Caco-2 (cell line): Measurements from ENCODE around the gene AKT3. TPM values are rescaled to one million over a fixed set of nuclear protein-coding genes. Genes with fewer than 3 reads are reported as not detected.
A peak's percentile ranks its signal among the peaks of the same experiment; 100 is the strongest.

Experiments
- Bru-seq: library from RNA; stranded (reverse); fragments of 400-500 nt; gene quantifications from one replicate; lab custom pipeline; 2021; lab: Mats Ljungman, UMichigan
- BruChase-seq, 2 experiments: library from RNA; stranded (reverse); fragments of 400-500 nt; gene quantifications; one replicate each; lab custom pipeline; 2021; lab: Mats Ljungman, UMichigan
- BruUV-seq: library from RNA; stranded (reverse); fragments of 400-500 nt; replicated peaks from 2 replicates; lab custom pipeline; 2021; lab: Mats Ljungman, UMichigan
- CTCF ChIA-PET: fragments of 300-600 bp; sonication (Branson Sonifier 250); formaldehyde crosslinking; loops from one replicate; lab custom pipeline; 2022; ENCODE audit warnings: antibody characterized with exemption; lab: Charles Lee
- POLR2A ChIA-PET: fragments of 300-600 bp; sonication (Branson Sonifier 250); formaldehyde crosslinking; loops from one replicate; lab custom pipeline; 2022; ENCODE audit warnings: antibody characterized with exemption; lab: Charles Lee
- DNase-seq, 2 experiments: peaks; one replicate each; pipeline versions ENCODE4 v3.0.0 to v3.0.0-alpha.2; 2020 to 2022
- H3K27me3 ChIP-seq: replicated peaks from 2 replicates; pipeline ENCODE4 v1.6.0; 2011; ENCODE audit warnings: low read length; ENCODE audit not compliant: control insufficient read depth, insufficient read depth
- H3K36me3 ChIP-seq: 2 replicates; pipeline ENCODE4 v1.5.1; 2011; ENCODE audit warnings: low read length; ENCODE audit not compliant: control insufficient read depth, insufficient read depth
- H3K4me1 ChIP-seq: fragments of 250-450 bp; sonication (Bioruptor Pico); 2 replicates; pipeline ENCODE4 v1.5.1; 2020; ENCODE audit warnings: mild to moderate bottlenecking
- H3K4me3 ChIP-seq: 2 replicates; pipeline ENCODE4 v1.5.1; 2011; ENCODE audit warnings: low read depth, mild to moderate bottlenecking, control low read depth, low read length
- H3K9me3 ChIP-seq: fragments of 250-450 bp; sonication (Bioruptor Pico); 2 replicates; pipeline ENCODE4 v1.5.1; 2020; ENCODE audit warnings: mild to moderate bottlenecking, moderate library complexity
- H3K27ac Mint-ChIP-seq: one replicate; pipeline ENCODE4 v1.8.0; 2022; ENCODE audit warnings: mixed read lengths; ENCODE audit not compliant: unreplicated experiment
- H3K27me3 Mint-ChIP-seq: one replicate; pipeline ENCODE4 v1.8.0; 2022; ENCODE audit warnings: mixed read lengths; ENCODE audit not compliant: insufficient read depth, unreplicated experiment
- H3K36me3 Mint-ChIP-seq: one replicate; pipeline ENCODE4 v1.8.0; 2022; ENCODE audit warnings: mild to moderate bottlenecking, mixed read lengths; ENCODE audit not compliant: insufficient read depth, unreplicated experiment
- H3K4me1 Mint-ChIP-seq: one replicate; pipeline ENCODE4 v1.8.0; 2022; ENCODE audit warnings: low read depth, mixed read lengths; ENCODE audit not compliant: unreplicated experiment
- H3K4me3 Mint-ChIP-seq: one replicate; pipeline ENCODE4 v1.8.0; 2022; ENCODE audit warnings: mild to moderate bottlenecking, moderate library complexity, mixed read lengths; ENCODE audit not compliant: unreplicated experiment
- H3K9me3 Mint-ChIP-seq: one replicate; pipeline ENCODE4 v1.8.0; 2022; ENCODE audit warnings: mixed read lengths; ENCODE audit not compliant: unreplicated experiment
- intact Hi-C: fragments of 100-400 bp; cut with micrococcal nuclease; formaldehyde crosslinking; loops from one replicate; pipeline ENCODE4 v1.10.0; 2022; ENCODE audit not compliant: unreplicated experiment
- long read RNA-seq: library from polyadenylated mRNA; stranded (forward); transcript quantifications from one replicate; pipeline ENCODE4 v2.0.0, GENCODE V29; 2022
- total RNA-seq: library from RNA; stranded (reverse); gene quantifications from 2 replicates; pipeline ENCODE4 v1.2.3, GENCODE V29; 2022
- TF ChIP-seq, protein P1 (sequence below), 2 experiments: fragments of 200-600 bp in 1 of 2; IDR thresholded peaks; 1 replicate in 1 of 2; 2 replicates in 1 of 2; pipeline versions ENCODE4 v1.5.1 to v1.8.0; 2011 to 2022; ENCODE audit warnings: antibody characterized with exemption in 1 of 2, control low read depth in 1 of 2, inconsistent platforms in 1 of 2, low read depth in 1 of 2, low read length in 1 of 2, mild to moderate bottlenecking in 1 of 2, moderate library complexity in 1 of 2; ENCODE audit not compliant: insufficient read depth in 1 of 2, severe bottlenecking in 1 of 2, unreplicated experiment in 1 of 2

The AKT3 gene
- 3.7 and 4.0 TPM in 2 replicates for total RNA-seq
- Bru-seq, nascent RNA = percentile 41 among the genes with signal in this experiment
- BruChase-seq, experiment 1, labeled RNA remaining after a 2-hour chase = percentile 45 among the genes with signal in this experiment
- BruChase-seq, experiment 2, labeled RNA remaining after a 6-hour chase = percentile 40 among the genes with signal in this experiment
- long read RNA-seq = 0 reads

DNA sequence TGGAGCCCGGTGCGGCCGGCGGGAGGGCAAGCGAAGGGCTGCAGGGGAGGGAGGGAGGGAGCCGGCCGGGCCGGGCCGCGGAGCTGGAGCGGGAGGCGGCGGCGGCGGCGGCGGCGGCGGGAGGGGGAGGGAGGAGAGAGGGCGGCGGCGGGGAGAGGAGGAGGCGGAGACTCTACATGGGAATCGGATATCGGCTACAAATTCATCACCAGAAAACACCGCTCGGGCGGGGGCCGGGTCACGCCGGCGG is at the start of gene AKT3:
Gene AKT3, minus strand, starts transcription at position 42 of the 250 bp plus-strand sequence. CDS start 7,073 bp downstream, outside the sequence.
- Histone ChIP-seq H3K4me3 (peak within 1 kb of the TSS; percentile 64), H3K36me3 (no peaks in the 10 kb centered on the region), H3K4me1 (0 out of 2 replicates have a peak, but pooled peaks cover 10% of the 10 kb centered on the region), H3K9me3 (no peaks in the 10 kb centered on the region), H3K27me3 (peaks cover 2% of the 10 kb centered on the region)
- H3K27me3 Mint-ChIP-seq = peaks cover 8% of the 10 kb centered on the region
- intact Hi-C loops = loop anchor here (10.0 kb wide), 1 partner anchor 195 kb away; no protein-coding TSS in a partner anchor
- H3K36me3 Mint-ChIP-seq = peaks cover 4% of the 10 kb centered on the region
- BruUV-seq = no TSS peak
- H3K27ac Mint-ChIP-seq = no peak within 1 kb of the TSS
- TF ChIP-seq, protein P1, sequence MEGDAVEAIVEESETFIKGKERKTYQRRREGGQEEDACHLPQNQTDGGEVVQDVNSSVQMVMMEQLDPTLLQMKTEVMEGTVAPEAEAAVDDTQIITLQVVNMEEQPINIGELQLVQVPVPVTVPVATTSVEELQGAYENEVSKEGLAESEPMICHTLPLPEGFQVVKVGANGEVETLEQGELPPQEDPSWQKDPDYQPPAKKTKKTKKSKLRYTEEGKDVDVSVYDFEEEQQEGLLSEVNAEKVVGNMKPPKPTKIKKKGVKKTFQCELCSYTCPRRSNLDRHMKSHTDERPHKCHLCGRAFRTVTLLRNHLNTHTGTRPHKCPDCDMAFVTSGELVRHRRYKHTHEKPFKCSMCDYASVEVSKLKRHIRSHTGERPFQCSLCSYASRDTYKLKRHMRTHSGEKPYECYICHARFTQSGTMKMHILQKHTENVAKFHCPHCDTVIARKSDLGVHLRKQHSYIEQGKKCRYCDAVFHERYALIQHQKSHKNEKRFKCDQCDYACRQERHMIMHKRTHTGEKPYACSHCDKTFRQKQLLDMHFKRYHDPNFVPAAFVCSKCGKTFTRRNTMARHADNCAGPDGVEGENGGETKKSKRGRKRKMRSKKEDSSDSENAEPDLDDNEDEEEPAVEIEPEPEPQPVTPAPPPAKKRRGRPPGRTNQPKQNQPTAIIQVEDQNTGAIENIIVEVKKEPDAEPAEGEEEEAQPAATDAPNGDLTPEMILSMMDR (IDR thresholded peaks at IDR 0.05; ENCODE audit: insufficient read depth in 1 of 2, low read depth in 1 of 2, low read length in 1 of 2, severe bottlenecking in 1 of 2, unreplicated experiment in 1 of 2) = no peak
- DNase-seq = peak in 1 of 2 experiments; percentile 55
- H3K9me3 Mint-ChIP-seq = no peaks in the 10 kb centered on the region
- POLR2A ChIA-PET = no interaction called here
- H3K4me1 Mint-ChIP-seq = no peaks in the 10 kb centered on the region
- CTCF ChIA-PET = interaction anchor here (0.6 kb wide), 1 partner anchor 91 kb away, joined by 3 read pairs; no protein-coding TSS in a partner anchor
- H3K4me3 Mint-ChIP-seq = peak within 1 kb of the TSS; percentile 83

DNA sequence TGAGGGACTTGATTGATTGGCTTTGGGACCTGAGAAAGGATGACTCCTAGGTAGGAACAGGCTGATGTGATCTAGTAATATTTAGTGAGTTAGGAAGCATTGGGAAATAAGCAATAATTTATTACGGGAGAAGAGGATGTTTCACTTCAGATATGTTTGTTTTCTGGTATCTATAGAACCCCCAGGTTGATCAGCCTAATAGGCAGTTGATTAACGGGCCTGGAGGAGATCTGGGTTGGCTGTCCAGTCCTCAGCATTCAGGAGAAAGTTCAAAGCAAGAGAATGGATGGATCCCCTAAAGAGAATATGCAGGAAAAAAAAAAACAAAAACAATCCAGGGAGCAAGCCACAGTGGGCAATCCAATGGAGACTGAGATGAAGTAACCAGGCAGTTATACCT is 48.2 kb upstream of the AKT3 start:
- H3K9me3 Mint-ChIP-seq = peaks cover 18% of the 10 kb centered on the region
- H3K27me3 Mint-ChIP-seq = no peaks in the 10 kb centered on the region
- H3K27ac Mint-ChIP-seq = no peak overlapping the region
- H3K4me3 ChIP-seq = no peak overlapping the region
- BruUV-seq = no TSS peak
- H3K4me1 Mint-ChIP-seq = peaks cover 20% of the 10 kb centered on the region
- ChIA-PET CTCF (no interaction called here), POLR2A (no interaction called here)
- H3K36me3 Mint-ChIP-seq = no peaks in the 10 kb centered on the region
- no peaks in the 10 kb centered on the region for H3K9me3 ChIP-seq
- intact Hi-C loops = no loop called here
- TF ChIP-seq, protein P1 (IDR thresholded peaks at IDR 0.05; ENCODE audit: insufficient read depth in 1 of 2, low read depth in 1 of 2, low read length in 1 of 2, severe bottlenecking in 1 of 2, unreplicated experiment in 1 of 2) = no peak
- no peak for DNase-seq
- H3K36me3 ChIP-seq = no peaks in the 10 kb centered on the region
- H3K4me1 ChIP-seq = peaks cover 25% of the 10 kb centered on the region
- H3K4me3 Mint-ChIP-seq = no peak overlapping the region
- H3K27me3 ChIP-seq = no peaks in the 10 kb centered on the region

DNA sequence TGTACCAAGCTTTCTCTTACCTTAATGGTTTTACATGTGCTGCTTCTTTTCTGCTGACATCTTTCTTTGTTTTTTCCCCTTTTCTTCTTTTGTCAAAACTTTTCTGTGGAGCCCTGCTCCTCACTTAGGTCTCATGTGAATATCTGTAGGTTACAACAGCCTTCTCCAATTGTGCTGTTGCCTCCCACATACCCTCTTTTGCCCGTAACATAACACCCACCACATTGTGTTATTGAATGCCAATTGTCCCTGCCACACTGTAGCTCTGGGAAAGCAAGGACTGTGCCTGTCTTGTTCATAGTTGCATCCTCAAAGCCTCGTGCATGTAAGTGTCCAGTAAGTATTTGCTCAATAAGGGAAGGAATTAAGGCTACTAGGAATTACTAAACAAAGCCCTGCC is 46.3 kb upstream of the AKT3 start:
- intact Hi-C loops = no loop called here
- ChIA-PET CTCF (interaction anchor here (0.7 kb wide), 1 partner anchor 24 kb away, joined by 3 read pairs; no protein-coding TSS in a partner anchor), POLR2A (no interaction called here)
- Histone ChIP-seq H3K4me3 (no peak overlapping the region), H3K27me3 (no peaks in the 10 kb centered on the region), H3K36me3 (no peaks in the 10 kb centered on the region), H3K9me3 (no peaks in the 10 kb centered on the region), H3K4me1 (peaks cover 10% of the 10 kb centered on the region)
- Mint-ChIP-seq H3K27ac (no peak overlapping the region), H3K4me3 (no peak overlapping the region), H3K36me3 (no peaks in the 10 kb centered on the region), H3K9me3 (peaks cover 18% of the 10 kb centered on the region), H3K4me1 (peaks cover 5% of the 10 kb centered on the region), H3K27me3 (no peaks in the 10 kb centered on the region)
- BruUV-seq = no TSS peak
- TF ChIP-seq, protein P1 (IDR thresholded peaks at IDR 0.05; ENCODE audit: insufficient read depth in 1 of 2, low read depth in 1 of 2, low read length in 1 of 2, severe bottlenecking in 1 of 2, unreplicated experiment in 1 of 2) = no peak
- no peak for DNase-seq
